Hematopoietic multipotent progenitor cell (in vitro differentiated cells): ENCODE measurements around the gene CHDH. TPM values are rescaled to one million over a fixed set of nuclear protein-coding genes. Genes with fewer than 3 reads are reported as not detected.

Experiments used
- DNase-seq, 3 donors: peaks; one replicate each; pipeline ENCODE4 v3.0.0-alpha.2; 2011 to 2015; ENCODE audit warnings: low read depth in 2 of 3, low spot score in 2 of 3
- total RNA-seq: library from RNA; depleted of rRNA; stranded (reverse); fragments of >200 nt; gene quantifications from one replicate; pipeline ENCODE4 v1.2.3, GENCODE V29; 2012

Gene CHDH
- total RNA-seq, result under 0.01 TPM

GRCh38 chr3:53846134-53846850, at the start of gene CHDH, which contains the start of gene IL17RB:
TSS of gene CHDH (minus strand) at chr3:53846419. CDS start at chr3:53824008, 22,411 bp downstream.
TSS of gene IL17RB (plus strand) at chr3:53846568. CDS start at chr3:53846589, 21 bp downstream.
- peak in 2 of 3 donors; percentile 11 to 14 for DNase-seq

- no peak for DNase-seq
Measured at GRCh38 chr3:53892286-53892637, 46.0 kb upstream of the CHDH start.

- peak; percentile 93 to 99 (median 99) for DNase-seq
Measured at GRCh38 chr3:53891497-53892285, 45.5 kb upstream of the CHDH start, which contains the start of gene SELENOK. TSS of gene SELENOK (minus strand) at chr3:53891859.

GRCh38 chr3:53890726-53891475, 44.7 kb upstream of the CHDH start:
- DNase-seq, result peak; percentile 34 to 48 (median 44)

GRCh38 chr3:53888232-53888631, 42.0 kb upstream of the CHDH start:
- peak in 1 of 3 donors; percentile 47 for DNase-seq

GRCh38 chr3:53887446-53887845, 41.2 kb upstream of the CHDH start:
- no peak for DNase-seq

- DNase-seq, result no peak
Measured at GRCh38 chr3:53885239-53885638, 39.0 kb upstream of the CHDH start.

- no peak for DNase-seq
Measured at GRCh38 chr3:53884623-53885022, 38.4 kb upstream of the CHDH start.

GRCh38 chr3:53883008-53883407, 36.8 kb upstream of the CHDH start:
- no peak for DNase-seq

GRCh38 chr3:53881691-53882593, 35.7 kb upstream of the CHDH start, which contains the start of gene ACTR8:
TSS of gene ACTR8 (minus strand) at chr3:53882152. CDS start at chr3:53882101, 51 bp downstream.
- DNase-seq, result peak; percentile 75 to 90 (median 88)

- DNase-seq, result no peak
Measured at GRCh38 chr3:53880396-53881345, 34.5 kb upstream of the CHDH start.

GRCh38 chr3:53865732-53866499, 19.7 kb upstream of the CHDH start:
- no peak for DNase-seq

- DNase-seq, result no peak
Measured at GRCh38 chr3:53863145-53863544, 16.9 kb upstream of the CHDH start.

- DNase-seq, result no peak
Measured at GRCh38 chr3:53862241-53862640, 16.0 kb upstream of the CHDH start.

- no peak for DNase-seq
Measured at GRCh38 chr3:53860196-53860595, 14.0 kb upstream of the CHDH start.

GRCh38 chr3:53859178-53859577, 13.0 kb upstream of the CHDH start:
- no peak for DNase-seq

- no peak for DNase-seq
Measured at GRCh38 chr3:53858096-53858741, 12.0 kb upstream of the CHDH start.

- no peak for DNase-seq
Measured at GRCh38 chr3:53856964-53857363, 10.7 kb upstream of the CHDH start.
